Thyroid gland (tissue), 4 donors: ENCODE data around the gene DENND2C. TPM values are rescaled to one million over a fixed set of nuclear protein-coding genes. Genes with fewer than 3 reads are reported as not detected.

ENCODE experiments used
- DNase-seq, 2 donors: peaks; one replicate each; pipeline ENCODE4 v3.0.0-alpha.2; 2019
- H3K27ac ChIP-seq, 3 donors: fragments of 200-600 bp; sonication (generic); 1 replicate in 2 of 3; 2 replicates in 1 of 3; pipeline ENCODE4 v1.5.1; 2016 to 2019; ENCODE audit warnings: mild to moderate bottlenecking in 1 of 3, moderate library complexity in 1 of 3
- H3K27me3 ChIP-seq: fragments of 200-600 bp; sonication (generic); one replicate; pipeline ENCODE4 v1.5.1; 2019
- H3K36me3 ChIP-seq, 2 donors: fragments of 200-600 bp; sonication (generic); one replicate each; pipeline ENCODE4 v1.5.1; 2016 to 2019
- H3K4me1 ChIP-seq, 2 donors: fragments of 200-600 bp; sonication (generic); one replicate each; pipeline ENCODE4 v1.5.1; 2017 to 2019
- H3K4me3 ChIP-seq, 3 donors: fragments of 200-600 bp; sonication (generic); replicated peaks in 1 of 3; 1 replicate in 2 of 3; 2 replicates in 1 of 3; pipeline ENCODE4 v1.5.1; 2016; ENCODE audit warnings: mild to moderate bottlenecking in 1 of 3
- H3K9me3 ChIP-seq: fragments of 200-600 bp; sonication (generic); one replicate; pipeline ENCODE4 v1.5.1; 2017
- CTCF ChIP-seq, 6 experiments: fragments of 200-600 bp in 3 of 6; fragments of 450-650 bp in 3 of 6; sonication (generic) in 3 of 6; IDR thresholded peaks; one replicate each; pipeline ENCODE4 v1.5.1; 2016 to 2019; ENCODE audit warnings: antibody characterized with exemption in 6 of 6, mild to moderate bottlenecking in 2 of 6, inconsistent platforms in 1 of 6, moderate library complexity in 1 of 6
- POLR2A ChIP-seq, 2 donors: fragments of 450-650 bp; IDR thresholded peaks; one replicate each; pipeline ENCODE4 v1.6.1; 2017; ENCODE audit warnings: antibody characterized with exemption in 2 of 2, mild to moderate bottlenecking in 2 of 2, moderate library complexity in 1 of 2
- WGBS, 2 donors: methylation state at CpG; one replicate each; pipeline ENCODE4 v1.1.5; 2017; 5-methylcytosine and 5-hydroxymethylcytosine counted together
- intact Hi-C: fragments of 100-400 bp; cut with DNase I; formaldehyde crosslinking; loops from one replicate; pipeline ENCODE4 v1.15.1; 2023
- small RNA-seq: library from RNA; depleted of rRNA; stranded (forward); fragments of <200 nt; gene quantifications from one replicate; pipeline ENCODE3, GENCODE V24; 2016
- total RNA-seq, 4 donors: library from RNA; depleted of rRNA; stranded (reverse); fragments of >200 nt; gene quantifications; one replicate each; pipeline ENCODE4 v1.2.3, GENCODE V29; 2016

DENND2C gene
- total RNA-seq, 4 donors from 2014 or later: 2.6 to 3.9 (median 3.8) TPM

GRCh38 chr1:114536043-114536442 lies 133.8 kb downstream of the DENND2C start:
- DNase-seq: no peak
- Histone ChIP-seq H3K9me3 (no peaks in the 10 kb centered on the region), H3K27ac (no peak overlapping the region), H3K27me3 (no peaks in the 10 kb centered on the region), H3K4me1 (no peaks in the 10 kb centered on the region), H3K36me3 (no peaks in the 10 kb centered on the region), H3K4me3 (no peak overlapping the region)
- 86 to 93% methylated on average over 7 of the region's 7 CpGs for WGBS, 2 donors
- no peak for TF ChIP-seq CTCF (IDR thresholded peaks at IDR 0.05)
- TF ChIP-seq POLR2A (IDR thresholded peaks at IDR 0.05): no peak
- intact Hi-C loops: no loop called here

GRCh38 chr1:114535401-114535800 lies 134.4 kb downstream of the DENND2C start:
- Histone ChIP-seq H3K4me3 (no peak overlapping the region), H3K9me3 (no peaks in the 10 kb centered on the region), H3K27me3 (no peaks in the 10 kb centered on the region), H3K4me1 (no peaks in the 10 kb centered on the region), H3K36me3 (no peaks in the 10 kb centered on the region), H3K27ac (no peak overlapping the region)
- no peak for TF ChIP-seq CTCF (IDR thresholded peaks at IDR 0.05)
- TF ChIP-seq POLR2A (IDR thresholded peaks at IDR 0.05): no peak
- DNase-seq: no peak
- intact Hi-C loops: no loop called here
- 67% methylated on average over 1 of the region's 1 CpG; no CpG with 5 or more reads in 1 of the 2 donors for WGBS, 2 donors

Small RNA genes within 50 kb of the gene (small RNA-seq; reads per million reads assigned to genes)
- not detected for gene RN7SL432P

Other genes starting within 250 kb of the DENND2C start
- 100 to 1,000 TPM in 1 of 4 donors, 10 to 100 TPM in 3; 53.9 to 112 (median 58.0) TPM for gene TRIM33, start 158.8 kb downstream of the DENND2C start, total RNA-seq
- gene BCAS2, start 88.4 kb downstream of the DENND2C start, total RNA-seq: 10 to 100 TPM; 30.8 to 52.5 (median 46.9) TPM
- not detected for gene AMPD1, start 25.5 kb upstream of the DENND2C start, total RNA-seq
- gene NRAS, start 46.7 kb upstream of the DENND2C start, total RNA-seq: 10 to 100 TPM; 27.6 to 39.0 (median 31.0) TPM
- gene CSDE1, start 87.9 kb upstream of the DENND2C start, total RNA-seq: 1,000 to 10,000 TPM in 1 of 4 donors, 100 to 1,000 TPM in 3; 548 to 1,437 (median 734) TPM
- gene SIKE1, start 110.6 kb upstream of the DENND2C start, total RNA-seq: 10 to 100 TPM; 24.2 to 41.8 (median 37.4) TPM
- gene SYCP1, start 184.8 kb upstream of the DENND2C start, total RNA-seq: under 1 TPM in 1 of 4 donors, not detected in 3; 0.13 TPM